ENCODE measurements around the gene F11R.
"Not testable (repeated sequence)": the region's sequence is repeated elsewhere in the genome, so short reads cannot be mapped to it uniquely, and the experiment has no call there.

Gene F11R

DNA sequence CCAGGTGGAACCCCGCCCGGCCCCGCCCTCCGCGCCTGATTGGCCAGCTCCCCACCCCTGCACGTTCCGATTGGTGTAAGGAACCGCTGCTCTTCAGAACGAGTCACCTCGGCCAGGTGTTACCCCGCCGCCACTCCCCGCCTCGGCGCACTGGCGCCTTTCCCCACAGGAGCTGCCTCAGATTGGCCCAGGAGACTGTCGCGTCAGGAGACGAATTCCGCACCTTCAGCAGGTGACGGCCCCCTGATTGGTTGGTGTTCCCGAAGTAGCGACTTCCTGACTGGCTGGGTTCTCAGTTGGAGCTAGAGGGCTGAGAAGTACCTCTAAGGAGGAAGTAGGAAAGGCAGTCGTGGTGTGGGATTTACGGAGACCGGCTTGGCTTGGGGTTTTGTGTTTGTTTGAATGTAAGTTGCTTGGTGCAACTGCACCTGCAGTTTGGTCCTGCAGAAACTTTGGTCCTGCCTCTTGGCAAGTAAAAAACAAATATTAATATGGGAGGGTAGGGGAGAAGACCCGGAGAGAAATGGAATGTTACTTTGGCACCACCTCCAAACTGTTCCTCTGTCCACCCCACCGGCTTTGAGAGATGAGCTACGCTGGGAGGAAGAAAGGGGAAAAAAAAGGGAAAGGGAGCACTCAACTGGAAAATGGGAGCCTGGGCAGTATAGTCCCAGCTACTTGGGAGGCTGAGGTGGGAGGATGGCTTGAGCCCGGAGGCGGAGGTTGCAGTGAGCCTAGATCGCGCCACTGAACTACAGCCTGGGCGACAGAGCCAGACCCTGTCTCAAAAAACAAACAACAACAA is 415 bp upstream of the F11R start:
- DNase-seq (ENCODE audit: low read depth in 1 of 2, low spot score in 1 of 2), result peak; percentile 80 to 90
- Histone ChIP-seq H3K27me3 (ENCODE audit: insufficient read depth, poor library complexity, severe bottlenecking) (no peaks in the 10 kb centered on the region), H3K4me3 (replicated peaks; ENCODE audit: insufficient read depth, low read length) (peak overlapping the region; percentile 76), H3K27ac (replicated peaks) (peak overlapping the region; percentile 72)
- TF ChIP-seq, protein P1, sequence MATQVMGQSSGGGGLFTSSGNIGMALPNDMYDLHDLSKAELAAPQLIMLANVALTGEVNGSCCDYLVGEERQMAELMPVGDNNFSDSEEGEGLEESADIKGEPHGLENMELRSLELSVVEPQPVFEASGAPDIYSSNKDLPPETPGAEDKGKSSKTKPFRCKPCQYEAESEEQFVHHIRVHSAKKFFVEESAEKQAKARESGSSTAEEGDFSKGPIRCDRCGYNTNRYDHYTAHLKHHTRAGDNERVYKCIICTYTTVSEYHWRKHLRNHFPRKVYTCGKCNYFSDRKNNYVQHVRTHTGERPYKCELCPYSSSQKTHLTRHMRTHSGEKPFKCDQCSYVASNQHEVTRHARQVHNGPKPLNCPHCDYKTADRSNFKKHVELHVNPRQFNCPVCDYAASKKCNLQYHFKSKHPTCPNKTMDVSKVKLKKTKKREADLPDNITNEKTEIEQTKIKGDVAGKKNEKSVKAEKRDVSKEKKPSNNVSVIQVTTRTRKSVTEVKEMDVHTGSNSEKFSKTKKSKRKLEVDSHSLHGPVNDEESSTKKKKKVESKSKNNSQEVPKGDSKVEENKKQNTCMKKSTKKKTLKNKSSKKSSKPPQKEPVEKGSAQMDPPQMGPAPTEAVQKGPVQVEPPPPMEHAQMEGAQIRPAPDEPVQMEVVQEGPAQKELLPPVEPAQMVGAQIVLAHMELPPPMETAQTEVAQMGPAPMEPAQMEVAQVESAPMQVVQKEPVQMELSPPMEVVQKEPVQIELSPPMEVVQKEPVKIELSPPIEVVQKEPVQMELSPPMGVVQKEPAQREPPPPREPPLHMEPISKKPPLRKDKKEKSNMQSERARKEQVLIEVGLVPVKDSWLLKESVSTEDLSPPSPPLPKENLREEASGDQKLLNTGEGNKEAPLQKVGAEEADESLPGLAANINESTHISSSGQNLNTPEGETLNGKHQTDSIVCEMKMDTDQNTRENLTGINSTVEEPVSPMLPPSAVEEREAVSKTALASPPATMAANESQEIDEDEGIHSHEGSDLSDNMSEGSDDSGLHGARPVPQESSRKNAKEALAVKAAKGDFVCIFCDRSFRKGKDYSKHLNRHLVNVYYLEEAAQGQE (IDR thresholded peaks at IDR 0.05; ENCODE audit: insufficient replicate concordance, low read depth), result no peak
- peak; percentile 63; the same call in 1 of the 2 replicates for TF ChIP-seq POLR2AphosphoS5 (IDR thresholded peaks at IDR 0.05; ENCODE audit: low read depth)
- TF ChIP-seq SPI1 (IDR thresholded peaks at IDR 0.05; ENCODE audit: borderline replicate concordance, low read depth), result peak; percentile 55; the same call in 1 of the 2 replicates

DNA sequence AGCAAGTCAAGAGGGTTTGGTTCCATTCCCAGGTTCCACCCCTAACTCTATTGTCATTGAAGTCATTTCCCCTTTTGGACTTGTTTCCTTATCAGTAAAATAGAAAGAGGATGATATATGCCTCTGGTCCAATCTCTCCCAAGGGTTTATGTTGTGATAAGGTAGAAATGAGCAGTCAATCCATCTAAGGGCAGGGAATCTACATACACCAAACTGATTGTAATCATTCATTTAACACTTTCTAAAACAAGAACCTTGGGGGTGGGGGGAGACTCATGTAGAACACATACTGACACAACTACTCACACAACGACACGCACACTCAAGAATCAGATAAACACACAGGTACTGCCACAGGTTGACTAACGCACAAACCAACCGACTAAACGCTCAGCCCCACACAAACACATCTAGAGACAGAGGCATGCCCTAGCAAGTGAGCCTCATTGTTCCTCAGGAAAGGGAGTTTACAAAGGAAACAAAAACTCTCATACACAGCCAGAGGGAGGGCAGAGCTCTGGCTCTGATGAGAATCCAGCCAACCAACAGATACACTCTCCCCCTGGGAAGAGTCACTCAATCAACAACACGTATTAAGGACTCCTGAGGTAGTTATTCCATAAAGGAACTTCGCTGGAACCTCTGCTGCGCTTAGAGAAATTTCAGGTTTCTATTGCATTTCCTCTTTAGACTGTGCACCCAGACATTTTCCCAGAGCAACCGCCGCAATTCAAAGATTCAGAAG is 1.0 kb downstream of the F11R start:
- Histone ChIP-seq H3K27me3 (ENCODE audit: insufficient read depth, poor library complexity, severe bottlenecking) (no peaks in the 10 kb centered on the region), H3K4me3 (replicated peaks; ENCODE audit: insufficient read depth, low read length) (peak overlapping the region; percentile 76), H3K27ac (replicated peaks) (peak overlapping the region; percentile 72)
- no peak for DNase-seq (ENCODE audit: low read depth in 1 of 2, low spot score in 1 of 2)
- TF ChIP-seq GABPA (IDR thresholded peaks at IDR 0.05; ENCODE audit: low read depth), result no peak
- TF ChIP-seq SPI1 (IDR thresholded peaks at IDR 0.05; ENCODE audit: borderline replicate concordance, low read depth), result peak; percentile 62
- TF ChIP-seq POLR2AphosphoS5 (IDR thresholded peaks at IDR 0.05; ENCODE audit: low read depth), result no peak

DNA sequence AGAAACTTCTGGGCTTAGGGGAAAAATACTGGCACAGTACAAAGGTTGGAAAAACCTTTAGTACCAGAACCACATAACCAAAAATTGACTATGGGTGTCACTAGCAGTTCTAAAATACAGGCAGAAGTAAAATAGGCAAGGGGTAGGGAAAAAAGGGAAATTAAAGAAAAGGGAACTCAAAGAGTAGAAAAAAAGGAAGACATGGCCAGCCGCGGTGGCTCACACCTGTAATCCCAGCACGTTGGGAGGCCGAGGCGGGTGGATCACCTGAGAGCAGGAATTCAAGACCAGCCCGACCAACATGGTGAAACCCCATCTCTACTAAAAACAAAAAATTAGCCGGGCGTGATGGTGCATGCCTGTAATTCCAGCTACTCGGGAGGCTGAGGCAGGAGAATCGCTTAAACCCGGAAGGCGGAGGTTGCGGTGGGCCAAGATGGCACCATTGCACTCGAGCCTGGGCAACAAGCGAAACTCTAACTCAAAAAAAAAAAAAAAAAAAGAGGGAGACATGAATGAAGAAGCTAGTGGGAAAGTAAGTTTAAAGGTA is 1.8 kb downstream of the F11R start:
- not testable (repeated sequence) for H3K27me3 ChIP-seq (ENCODE audit: insufficient read depth, poor library complexity, severe bottlenecking); H3K4me3 ChIP-seq (replicated peaks; ENCODE audit: insufficient read depth, low read length)
- peak; percentile 94 for TF ChIP-seq SPI1 (IDR thresholded peaks at IDR 0.05; ENCODE audit: borderline replicate concordance, low read depth)
- peak overlapping the region; percentile 49 for H3K27ac ChIP-seq (replicated peaks)
- DNase-seq (ENCODE audit: low read depth in 1 of 2, low spot score in 1 of 2), result peak in 1 of 2 experiments; percentile 46

DNA sequence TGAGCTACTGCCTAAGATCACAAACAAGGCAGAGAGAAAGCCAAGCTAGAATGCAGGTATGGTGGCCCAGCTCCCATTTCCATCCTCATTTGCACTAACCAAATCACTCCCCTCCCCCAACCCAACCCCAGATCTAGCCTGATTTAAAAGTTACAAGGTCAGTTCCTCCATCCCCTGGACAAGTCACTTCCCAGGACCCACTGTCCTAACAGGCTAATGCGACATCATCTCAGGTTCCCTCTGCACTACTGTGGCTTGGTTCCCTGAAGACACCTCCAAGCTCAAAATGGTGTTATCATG is 2.4 kb downstream of the F11R start:
- H3K27ac ChIP-seq (replicated peaks), result peak overlapping the region; percentile 49
- no peak for DNase-seq (ENCODE audit: low read depth in 1 of 2, low spot score in 1 of 2)
- TF ChIP-seq GABPA (IDR thresholded peaks at IDR 0.05; ENCODE audit: low read depth) (no peak), SPI1 (IDR thresholded peaks at IDR 0.05; ENCODE audit: borderline replicate concordance, low read depth) (no peak), POLR2AphosphoS5 (IDR thresholded peaks at IDR 0.05; ENCODE audit: low read depth) (no peak)
- TF ChIP-seq, protein P1 (IDR thresholded peaks at IDR 0.05; ENCODE audit: insufficient replicate concordance, low read depth), result no peak
- TF ChIP-seq, protein P2, sequence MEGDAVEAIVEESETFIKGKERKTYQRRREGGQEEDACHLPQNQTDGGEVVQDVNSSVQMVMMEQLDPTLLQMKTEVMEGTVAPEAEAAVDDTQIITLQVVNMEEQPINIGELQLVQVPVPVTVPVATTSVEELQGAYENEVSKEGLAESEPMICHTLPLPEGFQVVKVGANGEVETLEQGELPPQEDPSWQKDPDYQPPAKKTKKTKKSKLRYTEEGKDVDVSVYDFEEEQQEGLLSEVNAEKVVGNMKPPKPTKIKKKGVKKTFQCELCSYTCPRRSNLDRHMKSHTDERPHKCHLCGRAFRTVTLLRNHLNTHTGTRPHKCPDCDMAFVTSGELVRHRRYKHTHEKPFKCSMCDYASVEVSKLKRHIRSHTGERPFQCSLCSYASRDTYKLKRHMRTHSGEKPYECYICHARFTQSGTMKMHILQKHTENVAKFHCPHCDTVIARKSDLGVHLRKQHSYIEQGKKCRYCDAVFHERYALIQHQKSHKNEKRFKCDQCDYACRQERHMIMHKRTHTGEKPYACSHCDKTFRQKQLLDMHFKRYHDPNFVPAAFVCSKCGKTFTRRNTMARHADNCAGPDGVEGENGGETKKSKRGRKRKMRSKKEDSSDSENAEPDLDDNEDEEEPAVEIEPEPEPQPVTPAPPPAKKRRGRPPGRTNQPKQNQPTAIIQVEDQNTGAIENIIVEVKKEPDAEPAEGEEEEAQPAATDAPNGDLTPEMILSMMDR (IDR thresholded peaks at IDR 0.05; ENCODE audit: insufficient read depth, low read length), result no peak
- H3K4me3 ChIP-seq (replicated peaks; ENCODE audit: insufficient read depth, low read length), result no peak overlapping the region
- H3K27me3 ChIP-seq (ENCODE audit: insufficient read depth, poor library complexity, severe bottlenecking), result no peaks in the 10 kb centered on the region
